Stimulated activated CD4-positive, alpha-beta T cell treated with anti-CD3 and anti-CD28 coated beads, Interleukin-1b, Interleukin-23, amount 100 ng/mL, for 4 hours (primary cell): ENCODE data around the gene GPX5.

Experiments used
- DNase-seq, 2 donors: peaks; one replicate each; pipeline ENCODE4 v3.0.0-alpha.2; 2020; ENCODE audit warnings: low read depth in 2 of 2

The GPX5 gene

GRCh38 chr6:28555136-28555535 lies 29.5 kb downstream of the GPX5 start:
- no peak for DNase-seq

DNA sequence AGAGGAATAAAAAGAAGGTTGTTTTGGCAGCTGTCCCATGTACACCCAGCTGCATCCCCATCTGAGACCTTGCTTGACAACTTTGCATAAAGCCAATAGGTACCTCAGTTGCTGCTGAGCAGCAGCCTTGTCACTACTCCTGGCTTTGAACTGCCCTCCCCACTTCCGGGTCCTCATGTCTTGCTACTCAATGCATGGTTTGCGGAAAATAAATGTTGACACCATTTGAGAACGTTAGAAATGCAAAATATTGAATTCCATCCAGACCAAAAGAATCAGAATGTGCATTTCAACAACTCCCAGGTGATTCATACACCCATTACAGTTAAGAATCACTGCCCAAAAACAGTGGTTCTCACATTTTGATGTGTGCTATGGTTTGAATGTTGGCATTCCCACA lies 32.9 kb downstream of the GPX5 start:
- DNase-seq: no peak

GRCh38 chr6:28563430-28564095 lies 37.9 kb downstream of the GPX5 start:
- no peak for DNase-seq

DNA sequence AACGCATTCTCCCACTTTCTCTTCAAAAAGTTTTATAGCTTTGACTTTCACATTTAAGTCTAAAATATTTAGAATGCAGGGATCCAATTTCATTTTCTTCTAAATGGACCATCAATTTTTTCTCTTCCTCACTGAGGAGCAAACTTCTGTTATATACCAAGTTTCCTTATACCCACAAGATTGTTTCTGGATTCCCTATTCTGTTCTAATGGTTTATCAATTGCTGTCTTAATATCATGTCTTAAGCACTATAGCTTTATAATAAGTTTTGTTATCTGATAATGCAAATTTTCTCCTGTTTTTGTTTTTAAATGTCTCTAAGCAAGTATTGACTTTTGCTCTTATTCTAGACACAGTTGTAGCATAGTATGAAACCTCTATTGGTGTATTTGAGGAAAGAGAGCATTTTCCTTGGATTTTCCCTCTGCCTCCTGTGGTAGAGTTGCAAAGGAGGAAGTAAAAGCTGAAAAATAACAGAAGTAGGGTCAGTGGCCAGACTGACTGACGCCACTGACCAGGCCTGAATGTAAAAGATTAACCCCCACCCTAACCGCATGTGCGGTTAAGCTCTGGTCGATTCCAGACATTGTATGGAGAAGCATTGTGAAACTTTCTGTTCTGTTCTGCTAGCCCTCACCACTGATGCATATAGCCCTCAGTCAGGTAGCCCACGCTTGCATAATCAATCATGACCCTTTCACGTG lies 40.3 kb downstream of the GPX5 start:
- no peak for DNase-seq

- DNase-seq: no peak
These were observed 41.0 kb downstream of the GPX5 start for GRCh38 chr6:28566527-28567252.

DNA sequence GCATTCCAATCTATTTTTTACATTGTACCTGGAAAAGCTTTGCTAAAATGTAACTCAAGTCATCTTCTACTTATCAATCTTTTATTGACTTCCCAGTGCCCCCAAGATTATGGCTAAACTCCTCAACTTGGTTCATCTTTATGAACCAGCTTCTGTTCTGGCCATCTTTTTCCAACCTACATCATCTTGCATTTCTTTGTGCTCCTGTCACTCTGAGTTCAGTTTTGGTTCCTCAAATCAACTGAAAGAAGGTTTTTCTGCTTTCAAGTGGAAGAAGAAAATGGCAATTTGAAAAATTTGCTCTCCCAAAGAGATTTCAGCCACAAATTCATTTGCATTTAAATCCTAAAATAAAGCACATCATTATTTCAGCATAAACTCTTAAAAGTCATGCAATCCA lies 41.8 kb downstream of the GPX5 start:
- no peak for DNase-seq

DNA sequence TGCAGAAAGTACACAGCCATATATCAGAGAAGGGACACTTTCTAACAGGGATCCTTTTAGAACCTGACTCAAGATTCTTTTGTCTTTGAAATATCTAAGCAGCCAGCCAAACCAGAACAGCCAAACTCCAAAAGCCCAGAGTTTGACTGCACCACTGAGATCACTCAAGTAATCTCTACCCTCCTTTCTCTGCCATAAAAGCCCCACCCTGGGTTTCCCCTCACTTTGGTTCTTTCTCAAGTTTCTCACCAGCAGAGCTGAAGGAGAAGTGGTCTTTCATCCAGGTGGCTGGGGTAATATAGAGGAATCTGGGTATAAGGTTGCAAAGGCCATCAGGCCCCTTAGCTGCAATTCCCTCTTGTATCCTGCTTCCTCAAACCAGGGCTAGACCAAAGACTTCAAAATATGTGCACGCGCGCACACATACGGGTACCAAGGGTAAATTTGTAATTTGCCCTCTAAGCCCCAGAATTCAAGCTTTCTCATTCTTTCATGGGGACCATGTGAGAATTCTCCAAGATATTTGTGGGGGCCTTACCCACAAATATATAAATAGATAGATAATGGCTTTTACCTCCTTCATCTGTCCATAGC lies 42.9 kb downstream of the GPX5 start:
- DNase-seq: no peak

GRCh38 chr6:28569748-28570147 lies 44.1 kb downstream of the GPX5 start:
- DNase-seq: no peak

- no peak for DNase-seq
These were observed 54.8 kb downstream of the GPX5 start for GRCh38 chr6:28580475-28580874.

- DNase-seq: no peak
These were observed 57.8 kb downstream of the GPX5 start for GRCh38 chr6:28583463-28583862.
